A549 (cell line): ENCODE data around the gene HES3. TPM values are rescaled to one million over a fixed set of nuclear protein-coding genes. Genes with fewer than 3 reads are reported as not detected.

Experiments
- ATAC-seq, 2 experiments: fragments of 200-7000 bp in 1 of 2; fragments of >200 bp in 1 of 2; cut with Nextera tagmentation in 1 of 2; cut with Tn5 transposase in 1 of 2; 3 replicates each; pipeline versions ENCODE4 v1.8.0 to v1.9.1; 2018 to 2020; ENCODE audit warnings: mild to moderate bottlenecking in 1 of 2, moderate library complexity in 1 of 2
- CTCF ChIA-PET: fragments of 300-600 bp; sonication (Branson Sonifier 250); formaldehyde crosslinking; extraction: SDS; loops from one replicate; lab custom pipeline; 2021; ENCODE audit warnings: antibody characterized with exemption, inconsistent platforms; lab: Yijun Ruan, JAX
- POLR2A ChIA-PET: fragments of 350-600 bp; formaldehyde crosslinking; extraction: SDS; loops from one replicate; lab custom pipeline; 2021; ENCODE audit warnings: antibody characterized with exemption, inconsistent platforms; lab: Yijun Ruan, JAX
- DNase-seq, 2 experiments: peaks; one replicate each; pipeline versions ENCODE4 v3.0.0 to v3.0.0-alpha.2; 2011 to 2016; ENCODE audit warnings: low read depth in 1 of 2, low spot score in 1 of 2
- FAIRE-seq: peaks from 2 replicates; lab custom pipeline; 2011; peaks lifted over from hg19 to GRCh38; lab: Jason Lieb, UNC
- H3K27ac ChIP-seq, 2 experiments: fragments of >200 bp; sonication (Bioruptor Twin); formaldehyde crosslinking; 3 replicates each; pipeline ENCODE4 v1.5.1; 2016 to 2017
- H3K4me1 ChIP-seq: fragments of >200 bp; sonication (Bioruptor Twin); formaldehyde crosslinking; 3 replicates; pipeline ENCODE4 v1.6.1; 2016
- H3K4me2 ChIP-seq: fragments of >200 bp; sonication (Bioruptor Twin); formaldehyde crosslinking; 3 replicates; pipeline ENCODE4 v1.6.1; 2016
- H3K4me3 ChIP-seq: fragments of >200 bp; sonication (Bioruptor Twin); formaldehyde crosslinking; 3 replicates; pipeline ENCODE4 v1.5.1; 2016
- H3K9me3 ChIP-seq: fragments of >200 bp; sonication (Bioruptor Twin); formaldehyde crosslinking; 3 replicates; pipeline ENCODE4 v1.6.1; 2016
- BCL3 ChIP-seq: fragments of >200 bp; sonication (Bioruptor Twin); formaldehyde crosslinking; IDR thresholded peaks from 3 replicates; pipeline ENCODE4 v1.6.1; 2016
- CBX2 ChIP-seq: fragments of 200-600 bp; sonication (generic); IDR thresholded peaks from 2 replicates; pipeline ENCODE4 v1.6.1; 2016; ENCODE audit warnings: low read depth, mild to moderate bottlenecking, borderline replicate concordance
- CEBPB ChIP-seq, 2 experiments: fragments of >200 bp in 1 of 2; sonication (Bioruptor Twin) in 1 of 2; formaldehyde crosslinking in 1 of 2; IDR thresholded peaks; 2 replicates each; pipeline ENCODE4 v1.6.1; 2012 to 2016
- CTCF ChIP-seq: fragments of >200 bp; sonication (Bioruptor Twin); formaldehyde crosslinking; IDR thresholded peaks from 3 replicates; pipeline ENCODE4 v1.5.1; 2016
- EHF ChIP-seq: fragments of 250-450 bp; sonication (Bioruptor Pico); IDR thresholded peaks from 2 replicates; pipeline ENCODE4 v1.5.0; 2020; ENCODE audit warnings: mild to moderate bottlenecking
- FOSL2 ChIP-seq, 2 experiments: fragments of 450-650 bp in 1 of 2; fragments of >200 bp in 1 of 2; sonication (Bioruptor Twin) in 1 of 2; formaldehyde crosslinking; IDR thresholded peaks; 2 replicates each; pipeline versions ENCODE4 v1.5.0 to v1.6.1; 2016 to 2020; ENCODE audit warnings: mild to moderate bottlenecking in 1 of 2, moderate library complexity in 1 of 2
- GATA3 ChIP-seq: IDR thresholded peaks from 2 replicates; pipeline ENCODE4 v1.6.1; 2012; ENCODE audit warnings: borderline replicate concordance
- HEYL ChIP-seq: fragments of 250-450 bp; sonication (Bioruptor Pico); IDR thresholded peaks from 2 replicates; pipeline ENCODE4 v1.8.0; 2021; ENCODE audit warnings: mild to moderate bottlenecking, moderate library complexity
- HOXB13 ChIP-seq: fragments of 250-450 bp; sonication (Bioruptor Pico); IDR thresholded peaks from 2 replicates; pipeline ENCODE4 v1.5.0; 2020; ENCODE audit warnings: low read depth, mild to moderate bottlenecking, moderate library complexity
- JUN ChIP-seq, 2 experiments: fragments of >200 bp; sonication (Bioruptor Twin); formaldehyde crosslinking; IDR thresholded peaks; 2 replicates in 1 of 2; 3 replicates in 1 of 2; pipeline ENCODE4 v1.6.1; 2016 to 2017
- KDM1A ChIP-seq: fragments of 200-600 bp; sonication (generic); IDR thresholded peaks from 2 replicates; pipeline ENCODE4 v1.6.1; 2016; ENCODE audit warnings: low read depth, mild to moderate bottlenecking
- MAFK ChIP-seq: fragments of 450-650 bp; IDR thresholded peaks from 2 replicates; pipeline ENCODE4 v1.6.1; 2014; ENCODE audit not compliant: partially characterized antibody
- MYC ChIP-seq: IDR thresholded peaks from 2 replicates; pipeline ENCODE4 v1.6.1; 2012; ENCODE audit warnings: mild to moderate bottlenecking, inconsistent platforms, low read length, improper control_type of control experiment, borderline replicate concordance
- NFE2L2 ChIP-seq: fragments of 150-350 bp; conservative IDR thresholded peaks from 2 replicates; pipeline ENCODE4 v1.6.1; 2014; ENCODE audit warnings: low read length
- PBX3 ChIP-seq: IDR thresholded peaks from 2 replicates; pipeline ENCODE4 v1.6.1; 2012
- REST ChIP-seq: fragments of 200-600 bp; sonication (generic); IDR thresholded peaks from 2 replicates; pipeline ENCODE4 v1.6.1; 2016; ENCODE audit warnings: antibody characterized with exemption, mild to moderate bottlenecking, moderate library complexity
- RFX5 ChIP-seq: fragments of 450-650 bp; IDR thresholded peaks from 2 replicates; pipeline ENCODE4 v1.7.1; 2014; ENCODE audit warnings: antibody characterized with exemption, mild to moderate bottlenecking, moderate library complexity
- SMC3 ChIP-seq: fragments of >200 bp; sonication (Bioruptor Twin); formaldehyde crosslinking; IDR thresholded peaks from 3 replicates; pipeline ENCODE4 v1.6.1; 2018; ENCODE audit warnings: inconsistent platforms
- TFCP2L1 ChIP-seq: fragments of 250-450 bp; sonication (Bioruptor Pico); IDR thresholded peaks from 2 replicates; pipeline ENCODE4 v1.5.0; 2021; ENCODE audit warnings: mild to moderate bottlenecking
- TP53 ChIP-seq: fragments of 250-450 bp; sonication (Bioruptor Pico); IDR thresholded peaks from 2 replicates; pipeline ENCODE4 v1.5.0; 2021; ENCODE audit warnings: mild to moderate bottlenecking, moderate library complexity
- WGBS: methylation state at CpG from one replicate; pipeline ENCODE4 v1.1.6; 2017; ENCODE audit errors: missing lambda C conversion rate; 5-methylcytosine and 5-hydroxymethylcytosine counted together
- polyA plus RNA-seq, 4 experiments: library from polyadenylated mRNA; depleted of rRNA in 3 of 4; stranded (reverse); fragments of >200 nt; fragmentation: RNase III in 1 of 4; extraction: RNeasy Plus Mini Kit Qiagen cat#74134 plus additional on column Dnase treatment in 1 of 4; gene quantifications; 2 replicates in 3 of 4; 3 replicates in 1 of 4; pipeline ENCODE4 v1.2.3, GENCODE V29; 2011 to 2017

The HES3 gene
- polyA plus RNA-seq, 2 of the 4 experiments (the other 2 are of a cell fraction), result not detected

- 78% methylated on average over 11 of the region's 19 CpGs for WGBS
- ATAC-seq (no peak), DNase-seq (no peak), FAIRE-seq (no peak)
- Histone ChIP-seq H3K4me2 (no peak overlapping the region), H3K4me1 (no peaks in the 10 kb centered on the region), H3K4me3 (no peak overlapping the region), H3K9me3 (no peaks in the 10 kb centered on the region), H3K27ac (no peak overlapping the region)
- ChIA-PET POLR2A (no interaction called here), CTCF (interaction anchor here (1.3 to 3.9 kb wide), 4 partner anchors 16 to 62 kb away, joined by 3 to 17 read pairs (median 4); no protein-coding TSS in a partner anchor)
- no peak for TF ChIP-seq BCL3
- no peak for TF ChIP-seq GATA3
- TF ChIP-seq REST, result no peak
- no peak for TF ChIP-seq NFE2L2
- no peak for TF ChIP-seq CEBPB (IDR thresholded peaks at IDR 0.05)
- no peak for TF ChIP-seq HOXB13 (CRISPR knock-in tag)
- no peak for TF ChIP-seq KDM1A
- no peak for TF ChIP-seq EHF (CRISPR knock-in tag)
- no peak for TF ChIP-seq HEYL (CRISPR knock-in tag)
- TF ChIP-seq PBX3, result no peak
- TF ChIP-seq MAFK, result no peak
- no peak for TF ChIP-seq CBX2
- no peak for TF ChIP-seq CTCF
- TF ChIP-seq TFCP2L1 (CRISPR knock-in tag), result no peak
- no peak for TF ChIP-seq TP53 (CRISPR knock-in tag)
- TF ChIP-seq FOSL2 (IDR thresholded peaks at IDR 0.05), result no peak
- TF ChIP-seq FOSL2 (CRISPR knock-in tag; IDR thresholded peaks at IDR 0.05), result no peak
- TF ChIP-seq MYC, result no peak
- no peak for TF ChIP-seq JUN (IDR thresholded peaks at IDR 0.05)
- no peak for TF ChIP-seq RFX5
- TF ChIP-seq SMC3, result no peak
These were observed 37.8 kb downstream of the HES3 start for GRCh38 chr1:6281511-6282402.
